ENCODE measurements around the gene CYLD.

- no peak for TF ChIP-seq CTCF (IDR thresholded peaks at IDR 0.05)
- no peak for TF ChIP-seq POLR2A (IDR thresholded peaks at IDR 0.05)
Observed at GRCh38 chr16:50826797-50827316, 85.0 kb downstream of the CYLD start.

Data from vagina (tissue), 2 donors.